Measurements from ENCODE around the gene PLCL2. TPM values are rescaled to one million over a fixed set of nuclear protein-coding genes. Genes with fewer than 3 reads are reported as not detected.

PLCL2 gene
- polyA plus RNA-seq, 1 experiment = 0.94 TPM

GRCh38 chr3:16987141-16987540, 102.4 kb downstream of the PLCL2 start:
- no peak overlapping the region for H3K27ac ChIP-seq (ENCODE audit: low read depth, low read length)
- no peak overlapping the region for H3K4me3 ChIP-seq (ENCODE audit: low read depth, low read length)
- TF ChIP-seq, protein P1, sequence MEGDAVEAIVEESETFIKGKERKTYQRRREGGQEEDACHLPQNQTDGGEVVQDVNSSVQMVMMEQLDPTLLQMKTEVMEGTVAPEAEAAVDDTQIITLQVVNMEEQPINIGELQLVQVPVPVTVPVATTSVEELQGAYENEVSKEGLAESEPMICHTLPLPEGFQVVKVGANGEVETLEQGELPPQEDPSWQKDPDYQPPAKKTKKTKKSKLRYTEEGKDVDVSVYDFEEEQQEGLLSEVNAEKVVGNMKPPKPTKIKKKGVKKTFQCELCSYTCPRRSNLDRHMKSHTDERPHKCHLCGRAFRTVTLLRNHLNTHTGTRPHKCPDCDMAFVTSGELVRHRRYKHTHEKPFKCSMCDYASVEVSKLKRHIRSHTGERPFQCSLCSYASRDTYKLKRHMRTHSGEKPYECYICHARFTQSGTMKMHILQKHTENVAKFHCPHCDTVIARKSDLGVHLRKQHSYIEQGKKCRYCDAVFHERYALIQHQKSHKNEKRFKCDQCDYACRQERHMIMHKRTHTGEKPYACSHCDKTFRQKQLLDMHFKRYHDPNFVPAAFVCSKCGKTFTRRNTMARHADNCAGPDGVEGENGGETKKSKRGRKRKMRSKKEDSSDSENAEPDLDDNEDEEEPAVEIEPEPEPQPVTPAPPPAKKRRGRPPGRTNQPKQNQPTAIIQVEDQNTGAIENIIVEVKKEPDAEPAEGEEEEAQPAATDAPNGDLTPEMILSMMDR (IDR thresholded peaks at IDR 0.05; ENCODE audit: low read depth, low read length) = no peak
- DNase-seq (ENCODE audit: low read depth, low spot score) = no peak
- no peaks in the 10 kb centered on the region for H3K9me3 ChIP-seq (ENCODE audit: control insufficient read depth, insufficient read depth, low read length)
- no peaks in the 10 kb centered on the region for H3K27me3 ChIP-seq (ENCODE audit: control insufficient read depth, insufficient read depth, low read length)
- CTCF ChIA-PET = no interaction called here
- POLR2A ChIA-PET = no interaction called here

- DNase-seq (ENCODE audit: low read depth, low spot score) = no peak
- H3K27me3 ChIP-seq (ENCODE audit: control insufficient read depth, insufficient read depth, low read length) = no peaks in the 10 kb centered on the region
- TF ChIP-seq, protein P1 (IDR thresholded peaks at IDR 0.05; ENCODE audit: low read depth, low read length) = no peak
- H3K9me3 ChIP-seq (ENCODE audit: control insufficient read depth, insufficient read depth, low read length) = no peaks in the 10 kb centered on the region
- ChIA-PET CTCF (no interaction called here), POLR2A (no interaction called here)
- no peak overlapping the region for H3K4me3 ChIP-seq (ENCODE audit: low read depth, low read length)
- no peak overlapping the region for H3K27ac ChIP-seq (ENCODE audit: low read depth, low read length)
These were observed 105.4 kb downstream of the PLCL2 start for GRCh38 chr3:16990163-16990562.

- Histone ChIP-seq H3K4me3 (ENCODE audit: low read depth, low read length) (no peak overlapping the region), H3K9me3 (ENCODE audit: control insufficient read depth, insufficient read depth, low read length) (no peaks in the 10 kb centered on the region), H3K27me3 (ENCODE audit: control insufficient read depth, insufficient read depth, low read length) (no peaks in the 10 kb centered on the region), H3K27ac (ENCODE audit: low read depth, low read length) (no peak overlapping the region)
- ChIA-PET CTCF (no interaction called here), POLR2A (no interaction called here)
- DNase-seq (ENCODE audit: low read depth, low spot score) = no peak
- TF ChIP-seq, protein P1 (IDR thresholded peaks at IDR 0.05; ENCODE audit: low read depth, low read length) = no peak
These were observed 107.4 kb downstream of the PLCL2 start for GRCh38 chr3:16992198-16992597.

- CTCF ChIA-PET = no interaction called here
- no peak for DNase-seq (ENCODE audit: low read depth, low spot score)
- TF ChIP-seq, protein P1 (IDR thresholded peaks at IDR 0.05; ENCODE audit: low read depth, low read length) = no peak
- Histone ChIP-seq H3K9me3 (ENCODE audit: control insufficient read depth, insufficient read depth, low read length) (no peaks in the 10 kb centered on the region), H3K4me3 (ENCODE audit: low read depth, low read length) (no peak overlapping the region), H3K27me3 (ENCODE audit: control insufficient read depth, insufficient read depth, low read length) (no peaks in the 10 kb centered on the region), H3K27ac (ENCODE audit: low read depth, low read length) (no peak overlapping the region)
- POLR2A ChIA-PET = no interaction called here
These were observed 108.5 kb downstream of the PLCL2 start for GRCh38 chr3:16993227-16993626.

DNA sequence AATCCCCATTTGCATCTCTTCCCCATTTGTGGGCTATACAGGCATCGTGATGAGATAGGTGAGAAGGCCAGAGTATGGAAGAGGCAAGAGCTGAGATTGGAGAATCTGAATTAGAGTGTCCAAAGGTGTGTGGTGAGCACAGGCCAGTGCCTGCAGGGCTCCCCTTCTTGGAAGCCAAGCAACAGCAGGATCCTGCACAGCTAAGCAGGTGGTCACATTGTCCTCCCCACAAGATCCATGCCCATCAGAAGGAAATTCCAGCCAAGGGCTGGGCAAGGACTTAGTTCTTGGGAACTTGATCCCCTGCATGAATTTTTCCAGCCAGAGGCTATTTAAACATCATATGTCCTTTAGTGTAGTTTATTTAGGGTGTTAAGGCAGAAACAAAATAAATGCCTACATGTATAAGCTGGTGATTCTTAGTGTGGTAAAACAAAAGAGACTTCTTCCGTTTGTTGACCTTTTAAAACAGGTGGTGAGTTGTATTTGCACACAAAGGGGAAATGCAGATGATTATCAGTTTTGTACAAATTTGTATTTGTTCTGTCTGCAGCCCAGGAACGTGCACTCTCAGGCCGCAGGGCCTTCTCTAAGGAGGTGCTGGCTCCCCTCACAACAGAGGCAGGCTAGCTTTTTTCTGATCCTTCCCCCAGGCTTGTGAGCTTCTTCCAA, 110.2 kb downstream of the PLCL2 start:
- TF ChIP-seq, protein P1 (IDR thresholded peaks at IDR 0.05; ENCODE audit: low read depth, low read length) = no peak
- ChIA-PET CTCF (interaction anchor here (0.6 kb wide), 1 partner anchor 846 kb away, joined by 3 read pairs; no protein-coding TSS in a partner anchor), POLR2A (no interaction called here)
- DNase-seq (ENCODE audit: low read depth, low spot score) = no peak
- H3K9me3 ChIP-seq (ENCODE audit: control insufficient read depth, insufficient read depth, low read length) = no peaks in the 10 kb centered on the region
- no peaks in the 10 kb centered on the region for H3K27me3 ChIP-seq (ENCODE audit: control insufficient read depth, insufficient read depth, low read length)
- H3K27ac ChIP-seq (ENCODE audit: low read depth, low read length) = no peak overlapping the region
- no peak overlapping the region for H3K4me3 ChIP-seq (ENCODE audit: low read depth, low read length)

Data from AG04450 (cell line).